Stimulated activated CD8-positive, alpha-beta memory T cell treated with anti-CD3 and anti-CD28 coated beads, Interleukin-2, amount 100 ng/mL, for 1 hour (primary cell): ENCODE measurements around the gene DHX57.
"Not testable (repeated sequence)": the region's sequence is repeated elsewhere in the genome, so short reads cannot be mapped to it uniquely, and the experiment has no call there.

ENCODE experiments used
- DNase-seq, 2 donors: peaks; one replicate each; pipeline ENCODE4 v3.0.0-alpha.2; 2020; ENCODE audit warnings: low read depth in 2 of 2

Gene DHX57

GRCh38 chr2:38871432-38871831 lies 4.3 kb downstream of the DHX57 start:
- no peak for DNase-seq

GRCh38 chr2:38866773-38867443 lies 8.8 kb downstream of the DHX57 start:
- DNase-seq = no peak

DNA sequence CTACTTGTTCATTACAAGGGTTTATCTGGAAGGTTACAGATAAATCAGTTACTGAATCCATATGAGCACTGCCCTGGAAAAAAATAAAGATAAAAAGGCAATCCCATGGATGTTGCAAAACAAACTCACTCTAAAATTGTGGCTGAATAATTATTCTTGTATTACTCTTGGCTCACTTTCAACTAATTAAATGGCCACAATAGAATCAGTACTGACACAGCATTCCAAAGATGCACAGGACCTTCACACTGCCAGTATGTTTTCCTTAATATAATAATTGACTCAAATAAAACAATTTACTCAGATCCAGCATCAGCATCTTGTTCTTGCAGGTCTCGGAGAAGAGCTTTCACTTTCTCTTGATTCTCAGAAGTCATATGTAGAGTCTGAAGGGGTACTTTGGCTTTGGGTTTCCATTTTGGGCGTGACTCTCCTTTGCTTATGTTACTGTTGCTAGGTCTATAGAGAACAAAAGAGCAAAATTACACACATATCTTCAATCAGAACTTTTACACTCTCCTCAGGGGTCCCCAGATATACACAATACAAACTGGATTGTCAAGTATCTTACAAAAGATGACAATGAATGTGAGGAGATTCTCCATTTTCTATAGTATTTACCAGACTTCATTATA lies 12.6 kb downstream of the DHX57 start:
- DNase-seq = no peak

- DNase-seq = no peak
These were observed 13.3 kb downstream of the DHX57 start for GRCh38 chr2:38862476-38862875.

DNA sequence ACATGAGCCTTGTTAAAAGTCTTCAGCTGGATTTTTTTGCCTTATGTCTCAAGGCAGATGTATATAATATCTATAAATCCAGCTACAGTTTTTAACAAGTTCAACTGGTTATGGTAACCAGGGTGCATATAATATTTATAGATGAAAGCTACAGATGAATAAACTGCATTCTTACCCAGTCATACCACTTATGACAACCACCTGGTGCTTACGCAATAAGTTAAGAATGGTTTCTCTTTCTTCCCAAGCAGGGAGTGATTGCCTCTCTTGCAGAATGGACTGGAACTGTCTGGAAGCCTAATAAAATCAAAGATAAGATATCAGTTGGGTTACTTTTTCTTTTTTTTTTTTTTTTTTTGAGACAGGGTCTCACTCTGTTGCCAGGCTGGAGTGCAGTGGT lies 19.6 kb downstream of the DHX57 start:
- no peak for DNase-seq

DNA sequence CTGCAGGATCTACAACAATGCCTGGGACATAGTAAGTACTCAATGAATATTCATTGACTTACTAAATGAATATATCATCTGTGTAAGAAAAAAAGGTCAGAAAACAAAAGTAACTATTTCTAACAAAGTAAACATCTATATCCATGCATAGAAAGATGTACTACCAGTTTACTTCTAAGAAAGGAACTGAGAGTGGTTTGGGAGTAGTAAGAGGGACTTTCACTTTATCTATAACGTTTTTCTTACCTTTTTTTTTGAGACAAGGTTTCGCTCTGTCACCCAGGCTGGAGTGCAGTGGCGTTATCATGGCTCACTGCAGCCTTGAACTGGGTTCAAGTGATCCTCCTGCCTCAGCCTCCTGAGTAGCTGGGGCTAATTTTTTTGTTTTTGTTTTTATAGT lies 25.7 kb downstream of the DHX57 start:
- DNase-seq = no peak

GRCh38 chr2:38836791-38837190 lies 38.9 kb downstream of the DHX57 start:
- no peak for DNase-seq

GRCh38 chr2:38835990-38836389 lies 39.7 kb downstream of the DHX57 start:
- DNase-seq = no peak

DNA sequence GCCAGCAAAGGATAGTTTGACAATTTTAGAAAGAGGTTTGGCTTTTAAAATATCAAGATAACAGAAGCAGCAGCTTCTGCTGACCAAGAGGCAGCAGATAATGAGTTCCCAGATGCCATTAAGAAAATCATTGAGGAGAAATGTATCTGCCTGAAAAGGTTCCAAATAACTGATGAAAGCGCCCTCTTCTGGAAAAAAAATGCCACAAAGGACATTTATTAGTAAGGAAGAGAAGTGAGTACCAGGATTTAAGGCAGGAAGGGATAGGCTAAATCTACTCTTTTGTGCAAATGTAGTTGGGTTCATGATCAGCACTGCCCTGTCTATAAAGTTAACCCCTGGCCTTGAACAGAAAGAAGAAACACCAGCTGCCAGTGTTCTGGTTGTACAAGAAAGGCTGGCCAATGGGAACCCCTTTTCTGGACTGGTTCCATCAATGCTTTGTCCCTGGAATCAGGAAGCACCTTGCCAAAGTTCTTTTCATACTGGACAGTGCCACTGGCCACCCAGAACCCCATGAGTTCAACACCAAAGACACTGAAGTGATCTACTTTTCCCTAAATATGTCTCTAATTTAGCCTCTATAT lies 40.6 kb downstream of the DHX57 start:
- DNase-seq = no peak

DNA sequence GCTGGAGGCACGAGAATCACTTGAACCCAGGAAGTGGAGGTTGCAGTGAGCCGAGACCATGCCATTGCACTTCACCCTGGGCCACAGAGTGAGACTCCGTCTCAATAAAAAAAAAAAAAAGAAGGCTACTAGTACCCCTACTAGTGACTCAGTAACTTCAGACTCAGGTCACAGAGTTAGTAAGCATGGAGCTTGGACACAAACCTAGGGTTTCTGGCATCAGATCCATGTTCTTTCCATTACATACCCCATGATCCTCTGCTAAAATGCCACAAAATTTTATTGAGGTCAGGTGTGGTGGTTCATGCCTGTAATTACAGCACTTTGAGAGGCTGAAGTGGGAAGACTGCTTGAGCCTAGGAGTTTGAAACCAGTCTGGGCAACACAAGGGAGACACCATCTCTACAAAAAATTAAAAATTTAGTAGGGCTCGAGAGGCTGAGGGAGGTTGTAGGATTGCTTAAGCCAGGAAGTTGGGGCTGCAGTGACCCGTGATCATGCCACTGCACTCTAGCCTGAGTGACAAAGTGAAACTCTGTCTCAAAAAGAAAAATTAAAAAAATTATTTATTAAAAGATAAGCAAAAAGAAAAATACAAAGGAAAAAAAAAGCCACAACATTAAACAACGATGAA lies 45.1 kb downstream of the DHX57 start:
- no peak for DNase-seq

DNA sequence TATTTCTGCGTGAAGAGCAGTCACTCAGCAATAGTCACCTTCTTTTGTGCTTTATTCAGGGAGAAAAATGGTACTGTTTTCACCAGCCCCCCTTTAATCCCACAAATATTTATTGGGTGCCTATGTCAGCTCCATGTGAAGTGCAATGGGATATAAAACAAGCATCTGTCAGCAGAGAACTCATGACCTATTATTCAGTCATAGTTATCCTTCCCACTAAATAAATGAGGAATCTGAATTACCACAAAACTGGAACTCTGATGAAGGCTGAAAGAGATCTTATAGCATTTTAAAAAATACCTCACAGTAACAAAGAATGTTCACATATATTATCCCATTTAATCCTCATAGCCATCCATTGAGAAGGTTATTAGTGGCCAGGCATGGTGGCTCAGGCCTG lies 45.8 kb downstream of the DHX57 start:
- DNase-seq = no peak

GRCh38 chr2:38828460-38828859 lies 47.3 kb downstream of the DHX57 start:
- no peak for DNase-seq

- DNase-seq = not testable (repeated sequence)
These were observed 48.1 kb downstream of the DHX57 start for GRCh38 chr2:38827539-38828145.

DNA sequence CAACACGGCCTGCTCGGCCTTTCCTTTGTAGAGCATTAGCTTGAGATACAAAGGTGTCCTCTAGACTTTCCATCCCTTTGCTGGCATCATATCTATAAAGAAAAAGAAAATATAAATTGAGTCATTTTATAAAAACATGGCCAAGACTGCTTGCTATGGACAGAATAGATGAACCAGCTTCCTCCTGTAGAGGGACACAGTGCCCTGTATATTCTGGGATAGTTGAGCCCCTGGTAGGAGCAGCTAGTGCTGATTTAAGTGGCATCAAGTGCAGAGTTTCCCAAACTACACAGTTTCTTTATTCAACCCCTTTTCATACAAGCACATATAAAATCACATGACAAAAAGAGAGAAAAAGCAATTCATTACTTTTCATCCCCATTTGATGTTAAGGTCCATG lies 49.8 kb downstream of the DHX57 start:
- no peak for DNase-seq

- DNase-seq = no peak
These were observed 50.8 kb downstream of the DHX57 start for GRCh38 chr2:38824906-38825305.

- DNase-seq = no peak
These were observed 52.3 kb downstream of the DHX57 start for GRCh38 chr2:38823386-38823785.

DNA sequence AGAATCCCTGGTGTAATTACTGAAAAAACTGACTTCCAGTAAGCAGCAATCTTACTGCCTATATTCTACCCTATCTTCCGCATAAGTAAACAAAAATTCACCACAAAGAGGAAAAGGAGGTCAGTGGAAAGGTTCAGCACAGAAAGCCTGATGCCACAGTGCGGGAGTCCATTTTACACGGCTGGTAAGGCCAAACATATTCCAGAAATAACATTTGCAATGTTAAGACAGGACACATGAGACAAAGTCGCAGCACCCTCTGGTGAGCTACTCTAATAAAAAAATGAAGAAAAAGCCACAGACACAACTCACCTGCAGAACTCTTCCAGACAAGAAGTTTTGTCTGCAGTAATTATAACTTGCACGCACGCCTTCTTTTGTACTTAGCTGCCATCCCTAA lies 57.2 kb downstream of the DHX57 start:
- DNase-seq = no peak

DNA sequence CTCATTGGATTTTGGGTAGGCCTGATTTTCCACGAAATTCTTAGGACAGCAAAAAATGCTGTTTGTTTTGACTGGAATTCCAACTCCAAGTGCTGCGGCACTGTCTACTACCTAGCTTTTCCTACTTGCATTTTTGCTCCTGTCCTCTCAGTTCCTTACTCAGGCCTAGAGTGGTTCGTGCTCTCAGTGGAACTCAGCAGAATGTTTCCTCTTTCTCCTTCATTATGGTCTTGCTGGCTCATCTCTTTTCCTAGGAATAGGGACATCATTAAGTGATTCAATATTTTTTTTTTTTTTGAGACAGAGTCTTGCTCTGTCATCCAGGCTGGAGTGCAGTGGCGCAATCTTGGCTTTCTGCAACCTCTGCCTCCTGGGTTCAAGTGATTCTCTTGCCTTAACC lies 59.8 kb downstream of the DHX57 start:
- no peak for DNase-seq

DNA sequence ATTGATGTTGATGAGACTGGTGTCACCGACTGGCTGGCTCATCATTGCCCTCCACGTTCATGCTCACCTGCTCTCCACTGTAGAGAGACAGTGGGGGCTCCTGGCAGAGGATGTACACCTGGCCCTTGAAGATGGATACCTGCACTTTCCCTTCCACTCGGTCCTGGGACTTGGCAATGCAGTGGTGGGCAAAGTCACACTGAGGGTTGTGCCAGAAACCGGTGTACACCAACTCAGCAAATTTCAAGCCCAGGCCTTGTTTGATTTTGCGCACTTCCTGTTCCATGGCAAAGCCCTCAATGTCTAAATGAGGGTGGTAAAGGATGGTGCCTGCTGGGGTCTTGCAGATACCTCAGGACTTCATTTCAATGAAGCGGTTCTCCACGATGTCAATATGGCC lies 65.2 kb downstream of the DHX57 start:
- no peak for DNase-seq

- no peak for DNase-seq
These were observed 67.1 kb downstream of the DHX57 start for GRCh38 chr2:38808677-38809076.

DNA sequence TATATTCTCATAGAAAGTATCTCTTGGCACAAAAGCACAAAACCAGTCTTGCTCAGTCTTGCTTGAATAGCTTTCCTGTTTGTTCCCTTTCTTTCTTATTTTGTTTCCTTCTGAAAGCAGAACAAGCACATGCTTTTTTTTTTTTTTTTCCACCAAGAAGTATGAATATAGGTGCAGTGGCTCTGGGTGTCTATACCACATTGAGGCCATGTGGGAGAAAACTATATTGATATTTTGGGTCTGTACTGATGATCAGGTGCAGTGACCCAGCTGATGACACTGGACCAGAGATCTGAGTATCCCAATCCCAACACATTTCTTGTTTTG lies 69.0 kb downstream of the DHX57 start:
- no peak for DNase-seq

DNA sequence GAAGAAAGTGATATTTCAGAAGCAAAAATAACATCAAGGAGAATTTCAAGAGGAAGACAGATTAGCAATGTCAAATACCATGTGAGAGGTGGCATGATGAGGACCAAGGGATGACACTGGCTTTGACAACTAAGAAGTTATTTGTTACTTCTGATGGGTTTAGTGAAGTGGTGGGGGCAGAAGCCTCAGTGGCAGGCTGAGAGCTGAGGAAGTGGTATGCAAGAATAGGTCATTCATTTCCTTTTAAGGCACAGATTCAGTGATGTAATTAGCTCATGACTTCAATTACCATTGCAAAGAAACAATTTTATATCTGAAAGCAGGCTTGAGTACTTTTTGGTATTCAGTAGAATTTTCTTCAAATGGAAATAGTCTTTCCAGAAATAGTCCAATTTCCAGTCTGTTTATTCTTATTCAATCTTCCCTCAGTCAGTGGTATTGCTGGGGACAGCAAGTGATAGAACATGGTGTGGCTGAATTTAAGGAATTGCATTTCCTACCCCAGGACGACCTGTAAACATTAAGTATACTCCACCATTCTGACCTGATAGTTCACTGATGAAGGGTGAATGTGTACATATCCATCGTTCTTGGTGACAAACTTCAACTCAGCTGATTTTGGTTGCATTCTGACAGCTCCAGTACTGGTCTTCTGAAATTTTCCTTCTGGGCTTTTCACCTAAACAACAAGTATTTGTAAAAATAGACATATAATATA lies 69.6 kb downstream of the DHX57 start:
- no peak for DNase-seq
